HG02798 (cell line): ENCODE data around the gene PRPS2.

Experiments used
- ATAC-seq: cut with Tn5 transposase; IDR thresholded peaks from one replicate; pipeline ENCODE4 v1.9.1; 2021; ENCODE audit warnings: mild to moderate bottlenecking; ENCODE audit not compliant: unreplicated experiment, poor library complexity

PRPS2 gene

DNA sequence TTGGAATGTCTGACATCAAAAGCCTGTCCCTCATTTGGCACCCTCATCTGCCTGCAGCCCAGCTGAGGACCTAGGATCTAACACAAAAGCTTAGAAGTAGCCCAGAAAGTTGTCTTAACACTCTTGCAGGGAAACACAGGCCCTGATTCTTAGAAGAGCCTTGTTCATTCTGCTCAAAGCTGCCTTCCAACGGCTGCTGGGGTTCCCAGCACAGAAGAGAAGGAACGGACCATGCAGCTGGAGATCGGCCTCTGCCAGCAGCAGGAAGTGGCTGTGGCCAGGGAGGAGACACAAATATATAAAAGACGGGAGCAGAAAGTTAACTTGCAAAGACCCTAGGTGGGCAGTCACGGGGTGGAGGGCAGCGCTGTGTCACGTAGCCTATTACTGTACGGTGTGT is 20.4 kb downstream of the PRPS2 start:
- no peak for ATAC-seq

DNA sequence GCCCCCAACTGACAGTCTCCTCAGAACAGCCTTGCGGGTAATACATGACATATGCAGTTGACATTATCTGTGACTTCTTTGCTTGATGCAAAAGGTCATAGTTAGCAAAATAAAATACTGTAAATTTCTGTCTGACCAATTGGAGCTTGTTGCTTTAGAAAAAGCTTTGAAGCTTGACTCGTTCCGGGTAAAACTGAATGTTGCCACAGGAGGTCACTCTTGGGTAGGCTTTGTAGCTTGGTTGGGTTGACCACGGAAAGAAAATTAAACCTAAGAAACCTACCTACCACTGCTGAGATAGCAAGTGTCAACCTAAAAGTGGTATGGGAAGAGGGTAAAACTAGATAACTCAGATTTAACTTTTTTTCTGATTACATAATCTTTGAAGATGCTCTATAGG is 23.2 kb downstream of the PRPS2 start:
- peak; percentile 65 for ATAC-seq

DNA sequence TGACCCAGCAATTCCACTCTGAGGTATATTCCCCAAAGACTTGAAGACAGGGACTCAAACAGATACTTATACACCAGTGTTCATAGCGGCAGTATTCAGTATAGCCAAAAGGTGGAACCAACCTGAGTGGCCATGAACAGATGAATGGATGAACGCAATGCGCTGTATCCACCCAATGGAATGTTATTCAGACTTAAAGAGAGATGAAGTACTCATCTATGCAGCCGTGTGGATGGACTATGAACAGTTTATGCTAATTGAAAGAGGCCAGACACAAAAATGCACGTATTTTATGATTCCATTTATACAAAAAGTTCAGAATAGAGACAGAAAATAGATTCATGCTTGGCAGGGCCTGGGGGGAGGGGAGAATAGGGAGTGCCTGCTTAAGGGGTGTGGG is 26.3 kb downstream of the PRPS2 start:
- ATAC-seq = no peak

DNA sequence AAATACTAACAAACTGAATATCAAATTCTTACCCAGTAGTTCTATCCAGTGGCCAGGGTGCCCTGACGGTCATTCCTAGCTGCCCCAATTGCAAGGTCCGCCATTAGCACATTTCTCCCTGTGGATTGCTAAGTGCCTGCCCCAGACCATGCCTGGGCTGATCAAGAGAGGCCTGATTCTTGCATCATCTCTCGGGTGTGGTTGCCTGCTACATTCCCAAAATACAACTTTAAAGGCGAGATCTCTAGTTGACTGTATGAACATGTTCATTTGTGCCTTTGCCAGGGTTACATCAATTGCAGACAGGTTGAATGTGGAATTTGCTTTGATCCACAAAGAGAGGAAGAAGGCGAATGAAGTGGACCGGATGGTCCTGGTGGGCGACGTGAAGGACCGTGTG is 28.0 kb downstream of the PRPS2 start:
- no peak for ATAC-seq

DNA sequence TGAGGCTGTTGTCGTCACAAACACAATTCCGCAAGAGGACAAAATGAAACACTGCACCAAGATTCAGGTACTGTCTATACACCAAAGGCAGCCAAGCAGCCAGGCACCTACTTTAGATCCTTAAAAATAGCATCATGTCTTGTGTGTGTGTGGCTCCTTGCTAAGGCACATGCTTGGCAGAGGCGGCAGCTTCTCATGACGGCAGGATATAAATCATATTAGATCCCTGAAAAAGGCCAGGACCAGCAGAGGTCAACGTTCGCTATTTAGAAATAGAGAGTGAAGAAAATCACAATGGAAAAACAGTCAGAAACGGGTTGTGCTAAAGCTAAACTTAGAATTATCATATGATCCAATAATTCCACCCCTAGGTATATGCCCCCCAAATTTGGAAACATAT is 29.5 kb downstream of the PRPS2 start:
- no peak for ATAC-seq

DNA sequence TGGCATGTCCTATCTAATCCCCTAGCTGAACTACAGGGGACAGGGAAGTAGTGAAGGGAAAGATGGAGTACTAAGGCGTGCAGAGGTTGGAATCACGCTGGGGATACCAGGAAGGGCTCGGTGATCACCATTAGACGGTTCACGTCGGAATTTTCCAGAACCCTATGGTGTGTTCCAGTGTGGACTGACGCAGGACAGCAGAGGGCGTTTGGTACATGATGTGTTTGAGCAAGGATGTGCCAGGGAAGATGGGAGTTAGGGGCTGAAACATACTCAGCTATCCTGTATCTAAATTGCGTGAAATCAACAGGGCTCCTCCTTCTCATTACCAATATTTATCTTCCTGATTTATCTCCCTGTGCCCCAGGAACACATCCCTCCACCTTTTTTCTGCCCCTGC is 33.7 kb downstream of the PRPS2 start:
- ATAC-seq = no peak

DNA sequence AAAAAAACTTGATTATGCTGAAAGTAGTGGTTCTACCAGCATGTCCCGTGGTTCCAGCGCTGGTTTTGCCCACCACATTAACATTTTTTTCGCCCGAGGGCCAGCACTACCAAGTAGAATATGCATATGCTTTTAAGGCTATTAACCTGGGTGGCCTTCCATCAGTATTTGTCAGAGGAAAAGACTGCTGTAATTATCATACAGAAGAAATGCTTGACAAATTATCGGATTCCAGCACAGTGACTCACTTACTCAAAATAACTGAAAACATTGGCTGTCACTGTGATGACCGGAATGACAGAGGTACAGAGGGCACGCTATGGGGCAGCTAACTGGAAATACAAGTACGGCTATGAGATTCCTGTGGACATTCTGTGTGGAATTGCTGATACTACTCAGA is 34.6 kb downstream of the PRPS2 start:
- ATAC-seq = no peak

DNA sequence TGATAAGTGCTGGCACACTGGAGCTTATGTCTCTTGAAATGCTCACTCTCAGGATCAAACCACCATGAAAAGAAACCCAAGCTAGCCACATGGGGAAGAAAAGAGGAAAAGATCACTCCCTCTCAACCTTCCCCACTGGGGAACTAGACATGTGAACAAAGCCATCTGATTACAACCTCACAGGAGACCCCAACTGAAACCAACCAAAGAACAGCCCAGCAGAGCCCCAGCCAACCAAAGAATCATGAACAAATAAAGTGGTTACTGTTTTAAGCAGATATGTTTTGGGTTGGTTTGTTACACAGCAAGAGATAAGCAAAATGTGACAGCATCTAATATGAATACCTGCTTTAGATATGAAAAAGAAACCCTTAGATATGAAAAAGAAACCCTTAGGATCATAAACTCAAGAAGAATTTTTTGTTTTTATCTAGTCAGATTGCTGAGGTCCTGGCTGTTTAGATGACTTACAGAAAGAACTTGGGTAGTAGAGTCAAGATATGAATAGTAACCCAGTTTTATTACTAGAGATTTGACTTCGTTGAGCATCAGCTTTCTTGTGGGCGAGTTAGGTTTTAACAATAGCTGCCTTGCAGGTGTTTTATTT is 52.0 kb downstream of the PRPS2 start:
- peak; percentile 15 for ATAC-seq

DNA sequence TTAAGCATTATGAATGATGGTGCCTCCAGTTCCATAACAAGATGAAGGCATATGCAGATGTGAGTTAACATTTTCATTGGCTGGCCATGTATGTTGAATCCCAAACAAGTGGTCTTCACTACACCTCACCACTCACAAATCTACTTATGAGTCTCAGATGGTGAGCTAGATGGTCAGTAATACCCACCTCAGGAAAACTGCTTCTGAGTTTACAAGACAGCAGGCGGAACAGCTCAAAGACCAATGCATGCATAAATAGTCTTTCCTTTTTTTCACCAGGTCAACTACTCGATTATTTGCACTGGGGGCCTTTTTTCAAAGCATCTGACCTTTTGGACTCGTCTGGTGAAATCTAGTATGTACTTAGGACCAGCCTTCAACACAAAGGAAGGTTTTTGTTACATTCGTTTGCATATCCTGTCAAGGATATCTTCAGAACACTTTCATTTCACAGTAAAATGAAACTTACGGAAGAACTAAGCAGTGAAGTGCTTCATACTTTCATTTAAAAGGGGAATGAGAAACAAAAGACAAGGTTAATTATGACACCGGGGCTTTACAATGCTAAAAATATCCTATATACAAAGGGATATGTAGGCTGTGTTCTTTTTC is 52.6 kb downstream of the PRPS2 start:
- ATAC-seq = peak; percentile 94

DNA sequence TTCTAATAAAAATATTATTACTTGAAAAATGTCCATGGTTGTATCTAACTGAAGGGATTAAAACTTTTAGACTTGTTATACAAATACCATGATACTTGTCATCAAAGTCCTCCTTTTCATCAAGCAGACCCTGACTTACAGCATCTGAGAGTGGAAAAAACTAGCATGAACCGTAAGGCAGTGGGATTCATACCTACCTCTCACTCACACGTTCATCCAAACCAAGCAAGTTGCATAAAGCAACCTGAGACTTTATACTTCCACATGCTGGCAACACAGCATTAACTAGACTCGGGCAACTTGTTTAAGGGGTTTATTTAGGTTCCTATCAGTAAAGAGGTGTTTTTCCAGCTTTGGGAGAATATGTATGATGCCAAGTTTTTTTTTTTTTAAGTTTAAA is 53.1 kb downstream of the PRPS2 start:
- peak; percentile 31 for ATAC-seq

DNA sequence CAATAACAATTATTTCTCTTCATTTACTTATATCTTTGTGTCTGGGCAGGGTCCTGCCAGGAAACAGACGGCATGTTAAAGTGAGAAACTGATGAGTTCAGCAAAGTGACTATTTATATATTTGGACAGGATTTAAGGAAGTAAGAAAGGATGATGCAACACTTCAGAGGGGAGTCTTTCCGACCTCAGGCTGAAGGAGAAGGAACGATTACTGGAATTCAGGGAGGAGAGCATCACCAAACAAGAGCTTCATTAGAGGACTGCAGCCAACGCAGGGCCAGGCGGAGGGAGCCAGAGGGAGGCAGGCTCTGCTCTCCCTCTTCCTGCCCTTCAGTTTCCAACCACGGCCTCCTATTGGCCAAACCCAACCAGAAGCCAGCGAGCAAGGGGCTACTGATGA is 74.1 kb downstream of the PRPS2 start:
- no peak for ATAC-seq

DNA sequence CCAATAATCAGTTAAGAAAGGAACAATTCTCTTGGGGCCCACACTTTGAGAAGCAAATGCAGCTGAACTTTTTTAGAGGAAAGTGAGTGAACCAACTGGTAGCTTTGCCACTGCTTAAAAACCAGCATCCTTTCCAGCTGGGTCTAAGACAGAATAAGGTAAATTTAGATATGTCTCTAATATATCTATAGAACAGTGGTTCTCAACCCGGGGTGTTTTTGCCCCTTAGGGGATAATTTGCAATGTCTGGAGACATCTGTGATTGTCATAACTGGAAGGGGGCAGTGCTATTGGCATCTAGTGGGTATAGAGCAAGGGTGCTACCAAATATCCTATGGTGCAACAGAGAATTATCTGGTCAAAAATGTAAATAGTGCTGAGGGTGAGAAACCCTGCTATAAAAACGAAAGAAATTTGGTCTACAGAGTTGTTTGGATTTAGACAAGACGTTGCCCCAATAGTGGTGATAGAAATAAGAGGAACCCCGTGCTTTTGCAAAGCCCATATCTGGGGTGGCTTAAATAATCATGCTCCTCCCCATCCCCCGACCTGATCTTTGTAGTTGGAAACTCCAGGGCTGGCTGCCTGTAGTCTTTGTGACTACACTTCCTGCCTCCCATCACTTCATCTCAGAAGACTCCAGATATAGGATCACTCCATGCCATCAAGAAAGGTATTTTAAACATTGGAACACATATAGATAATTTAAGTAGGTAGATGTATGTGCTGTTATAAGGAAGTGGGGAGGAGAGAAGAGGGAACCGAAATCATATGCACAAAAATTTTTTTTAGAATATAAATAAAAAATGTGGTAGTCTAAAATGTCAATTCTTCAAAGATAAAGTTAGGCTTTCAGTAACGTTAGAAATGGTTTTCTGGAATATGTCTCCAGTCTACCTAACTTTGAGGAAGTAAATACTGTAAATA is 75.5 kb downstream of the PRPS2 start, which contains the start of gene TLR7:
Gene TLR7 (plus strand): TSS at position 622 of the 927 bp plus-strand sequence. CDS start 507 bp downstream, outside the sequence.
- ATAC-seq = no peak

DNA sequence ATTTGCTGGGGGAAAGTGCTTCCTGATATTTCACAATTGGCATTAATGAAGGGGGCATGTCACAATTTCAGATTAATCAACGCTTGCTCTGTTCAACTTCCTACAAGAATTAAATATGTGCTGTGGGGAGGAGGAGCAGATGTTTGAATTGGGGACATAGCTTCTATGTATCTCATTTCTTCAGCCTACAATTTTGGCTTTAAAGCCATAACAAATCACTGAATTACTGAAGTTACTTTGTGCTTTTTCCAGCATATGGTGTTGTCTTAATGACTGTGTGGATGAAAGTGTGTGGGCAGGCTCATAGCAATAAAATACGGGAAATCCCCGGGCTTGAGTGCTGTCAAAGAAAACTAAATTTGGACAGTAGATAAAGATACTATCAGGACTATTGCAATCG is 76.5 kb downstream of the PRPS2 start:
- ATAC-seq = no peak

DNA sequence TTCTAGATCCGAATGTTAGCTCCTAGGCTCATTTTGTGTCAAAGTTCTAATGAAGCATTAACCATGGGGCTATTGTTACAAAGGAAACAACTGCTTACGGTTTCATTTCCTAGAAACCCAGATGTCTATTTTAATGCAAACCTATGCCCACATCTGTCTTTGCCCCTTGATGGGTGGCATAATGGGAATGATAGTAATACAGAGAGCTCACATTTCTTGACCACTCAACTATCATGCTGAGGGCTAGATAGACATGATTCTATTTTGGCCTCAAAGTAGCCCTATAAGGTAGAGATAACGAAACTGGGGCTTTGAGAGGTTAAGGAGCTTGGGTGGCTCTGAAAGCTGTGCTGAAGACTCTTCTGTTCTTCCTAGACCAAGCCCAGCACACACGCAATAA is 77.5 kb downstream of the PRPS2 start:
- peak; percentile 69 for ATAC-seq

DNA sequence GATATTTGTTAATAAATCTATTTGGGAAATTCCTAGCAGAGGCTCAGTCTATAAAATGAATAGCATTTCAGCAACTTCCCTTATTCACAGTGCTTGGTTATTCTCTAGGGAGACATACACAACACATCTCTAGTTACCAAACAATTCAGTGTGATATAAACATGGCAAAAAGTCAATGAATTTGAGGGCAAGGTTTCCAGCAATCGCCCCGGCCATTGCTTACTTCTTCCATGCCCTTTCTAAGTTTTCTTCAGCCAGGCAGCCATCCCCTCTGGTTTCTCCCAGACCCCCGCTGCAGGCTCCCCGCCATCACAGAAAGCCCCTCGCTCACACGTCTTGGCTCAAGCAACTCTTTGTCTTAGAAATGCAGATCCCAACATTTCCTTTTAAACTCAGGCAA is 80.0 kb downstream of the PRPS2 start:
- ATAC-seq = no peak

DNA sequence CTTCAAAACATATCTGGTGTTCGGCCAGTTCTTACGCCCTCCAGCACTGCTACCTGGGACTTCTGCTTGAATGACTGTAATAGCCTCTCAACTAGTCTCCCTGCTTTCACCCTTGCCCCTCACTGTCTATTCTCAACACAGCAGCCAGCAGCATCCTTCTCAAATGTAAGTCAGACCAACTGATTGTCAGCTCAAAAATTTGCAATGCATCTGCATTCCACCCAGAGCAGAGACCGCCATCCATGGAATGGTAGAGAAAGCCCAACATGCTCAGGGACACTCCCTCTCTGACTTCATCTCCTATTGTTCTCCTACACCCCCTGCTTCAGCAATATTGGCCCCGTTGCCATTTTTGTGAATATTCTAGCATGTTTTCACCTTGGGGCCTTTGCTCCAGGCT is 81.5 kb downstream of the PRPS2 start:
- no peak for ATAC-seq
